HG02973 (cell line): ENCODE data around the gene BCR.

Source experiments
- ATAC-seq: cut with Tn5 transposase; IDR thresholded peaks from one replicate; pipeline ENCODE4 v1.9.1; 2021; ENCODE audit warnings: moderate library complexity; ENCODE audit not compliant: unreplicated experiment

The BCR gene

GRCh38 chr22:23272834-23273233 is 92.5 kb downstream of the BCR start:
- no peak for ATAC-seq

- ATAC-seq: no peak
Observed at GRCh38 chr22:23273445-23274145, 93.3 kb downstream of the BCR start.

GRCh38 chr22:23274146-23274526 is 93.8 kb downstream of the BCR start:
- ATAC-seq: no peak

DNA sequence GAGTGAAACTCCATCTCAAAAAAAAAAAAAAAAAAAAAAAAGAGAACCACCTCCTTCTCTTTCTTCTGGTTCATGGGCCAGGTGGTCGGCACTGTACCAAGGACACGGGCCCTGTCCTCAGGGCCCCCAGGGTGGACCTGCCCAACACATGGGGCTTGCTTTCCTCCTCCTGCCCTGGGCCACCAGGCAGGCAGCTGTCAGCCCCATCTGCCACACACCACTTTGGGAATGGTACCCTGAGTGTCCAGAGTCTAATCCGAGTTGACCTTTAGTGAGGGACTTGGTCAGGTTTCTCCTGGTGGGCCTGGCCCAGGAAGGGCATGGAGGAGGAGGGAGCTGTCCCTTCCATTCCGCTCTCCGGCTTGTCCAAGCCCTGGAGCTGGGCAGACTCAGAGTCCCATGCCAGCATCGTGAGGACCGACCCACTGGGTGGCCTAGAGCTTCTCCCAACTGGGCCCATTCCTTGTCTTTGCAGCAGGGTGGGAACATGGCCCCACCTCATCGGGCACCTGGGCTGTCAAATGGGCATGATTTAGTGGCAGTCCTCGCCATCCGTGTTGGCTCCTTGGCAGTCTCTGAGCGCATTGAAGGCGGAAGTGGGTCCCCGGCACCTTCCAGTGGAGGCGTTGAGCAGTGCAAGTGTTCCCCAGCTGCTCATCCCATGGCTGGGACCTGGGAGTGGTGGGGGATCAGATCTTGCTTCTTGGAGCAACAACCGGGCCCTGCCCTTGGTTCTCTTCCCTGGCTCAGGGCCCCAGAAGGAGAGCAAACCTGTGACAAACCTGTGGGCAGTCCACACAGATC is 94.8 kb downstream of the BCR start:
- ATAC-seq: no peak

DNA sequence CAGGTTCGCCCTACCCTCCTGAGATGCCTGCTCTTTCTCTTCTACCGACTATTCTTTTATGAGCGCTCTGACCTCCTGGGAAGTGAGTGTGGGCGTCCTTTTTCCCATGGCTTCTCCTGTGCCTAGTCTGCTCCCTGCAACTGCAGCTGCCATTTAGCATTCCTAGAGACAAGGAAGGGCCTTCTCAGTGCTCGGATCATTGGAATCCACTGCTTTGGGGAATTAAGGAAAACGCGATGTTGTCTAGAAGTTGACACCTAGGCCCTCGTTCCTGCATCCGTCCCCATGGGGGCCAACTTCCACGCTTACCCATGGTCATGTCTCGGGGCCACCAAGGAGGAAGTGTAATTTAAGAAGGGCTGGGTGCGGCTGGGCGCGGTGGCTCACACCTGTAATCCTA is 95.4 kb downstream of the BCR start:
- no peak for ATAC-seq

- ATAC-seq: no peak
Observed at GRCh38 chr22:23276656-23277582, 96.6 kb downstream of the BCR start.

DNA sequence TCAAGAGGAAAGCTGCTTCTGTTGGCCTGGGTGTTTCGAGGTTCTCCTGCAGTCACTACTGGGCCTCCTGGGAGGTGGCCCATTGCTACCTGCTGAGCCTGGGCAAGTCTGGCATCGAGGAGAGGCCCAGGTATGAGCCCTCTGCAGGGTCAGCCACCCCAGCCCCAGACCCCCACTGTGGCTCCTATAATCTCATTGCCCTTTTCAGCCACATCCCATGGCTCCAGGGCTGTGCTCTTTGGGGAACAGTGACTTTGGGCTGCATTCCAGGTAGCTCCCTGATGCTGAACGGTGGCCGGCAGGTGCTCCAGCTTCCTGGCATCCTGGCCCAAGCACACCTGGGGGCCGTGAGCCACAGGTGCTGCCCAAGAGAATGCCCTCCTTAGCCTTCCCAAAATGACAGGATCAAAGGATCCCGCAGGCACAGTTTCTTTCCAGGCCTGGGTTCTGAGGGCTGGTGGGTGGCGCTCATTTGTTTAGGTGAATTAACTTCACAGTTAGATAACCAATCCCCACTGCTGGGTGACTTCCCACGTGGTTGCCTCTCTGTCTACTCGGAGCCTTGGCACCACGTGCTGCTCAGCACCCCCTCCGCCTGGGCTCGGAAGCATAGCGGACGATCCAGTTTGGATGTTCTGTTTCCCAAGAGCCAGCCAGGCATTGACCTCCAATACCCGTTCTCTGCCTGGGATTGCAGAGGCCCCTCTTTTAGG is 97.4 kb downstream of the BCR start:
- ATAC-seq: no peak

DNA sequence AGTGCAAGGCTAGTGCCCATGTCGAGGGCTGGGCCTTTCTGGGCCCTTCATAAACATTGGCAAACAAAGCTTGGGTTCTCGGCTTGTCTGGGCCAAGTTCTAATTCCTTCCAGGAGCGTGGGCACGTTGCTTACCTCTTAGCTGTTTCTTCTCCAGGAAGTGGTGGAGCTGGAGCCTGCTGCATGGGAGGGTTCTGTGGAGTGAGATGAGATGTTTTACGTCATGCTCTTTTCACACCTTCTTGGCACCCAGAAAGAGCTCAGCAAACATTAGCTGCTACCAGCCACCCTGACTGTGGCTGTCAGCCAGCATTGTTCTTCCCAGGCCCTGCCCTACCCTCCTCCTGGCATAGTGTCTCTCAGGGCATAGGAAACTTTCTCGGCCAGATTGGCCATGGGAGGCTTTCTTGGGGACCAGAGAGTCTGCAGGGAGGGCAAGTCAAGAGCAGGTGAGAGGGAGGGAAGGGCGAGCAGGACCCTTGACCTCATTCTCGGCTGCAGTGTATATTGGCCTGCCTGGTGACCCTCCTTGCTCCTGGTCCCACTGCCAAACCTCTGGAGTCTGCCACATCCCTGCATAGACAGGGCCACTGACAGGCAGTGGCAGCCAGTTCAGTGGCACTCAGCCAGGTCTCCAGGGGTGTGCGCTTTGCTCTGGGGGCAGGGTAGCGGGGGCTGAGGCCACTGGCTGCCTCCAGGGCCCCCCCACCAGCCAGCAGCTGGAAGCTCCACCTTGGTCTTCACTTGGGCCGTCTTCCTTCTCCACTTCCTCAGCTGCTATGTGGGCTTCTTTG is 98.8 kb downstream of the BCR start:
- no peak for ATAC-seq

- no peak for ATAC-seq
Observed at GRCh38 chr22:23279781-23280180, 99.5 kb downstream of the BCR start.

- no peak for ATAC-seq
Observed at GRCh38 chr22:23280356-23281052, 100.2 kb downstream of the BCR start.

DNA sequence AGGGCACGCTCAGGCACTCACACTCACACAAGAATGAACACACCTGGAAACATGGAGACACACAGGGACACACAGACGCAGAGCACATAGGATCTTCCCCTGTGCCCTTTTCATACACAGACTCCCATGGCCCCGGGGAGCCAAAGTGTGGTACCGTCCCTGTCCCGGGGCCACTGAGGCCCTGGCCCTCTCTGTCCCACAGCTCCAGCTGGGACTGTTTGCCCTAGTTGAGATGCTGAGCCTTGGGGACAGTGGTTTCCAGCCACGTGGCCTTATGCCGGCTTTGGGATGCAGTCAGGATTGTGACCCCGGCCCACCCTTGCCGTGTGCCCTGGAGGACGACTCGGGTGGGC is 100.7 kb downstream of the BCR start:
- no peak for ATAC-seq

DNA sequence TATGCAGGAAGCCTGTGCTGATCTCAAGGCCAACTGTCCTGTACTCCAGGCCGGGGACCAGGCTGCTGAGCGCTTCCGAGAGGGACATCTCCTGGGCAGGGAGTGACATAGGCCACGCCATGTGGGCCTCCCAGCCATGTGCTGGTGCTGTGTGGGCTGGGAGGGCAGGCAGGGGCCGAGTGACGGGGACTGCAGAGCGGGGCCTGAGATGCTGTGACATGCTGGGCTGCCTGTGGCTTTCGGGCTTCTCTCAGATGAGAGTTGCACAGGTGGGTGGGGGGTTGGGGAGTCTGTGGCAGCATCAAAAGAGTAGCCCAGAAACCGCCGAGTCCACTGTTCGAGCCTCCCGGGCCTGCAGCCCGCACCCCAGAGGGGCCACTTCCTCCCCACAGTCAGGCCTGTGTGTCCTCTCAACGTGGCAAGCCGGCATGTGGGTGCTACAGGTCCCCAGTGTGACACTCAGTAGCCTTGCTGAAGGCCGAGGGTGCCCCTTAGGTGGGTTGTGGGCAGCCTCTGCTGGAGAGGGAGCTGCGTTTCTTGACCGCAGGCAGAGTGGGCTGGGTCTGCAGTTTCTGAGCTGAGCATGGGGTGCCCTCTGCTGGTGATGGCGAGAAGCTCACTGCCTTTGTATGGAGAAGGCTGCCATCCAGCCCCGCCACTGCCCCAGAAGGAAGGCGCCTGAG is 101.2 kb downstream of the BCR start:
- no peak for ATAC-seq

DNA sequence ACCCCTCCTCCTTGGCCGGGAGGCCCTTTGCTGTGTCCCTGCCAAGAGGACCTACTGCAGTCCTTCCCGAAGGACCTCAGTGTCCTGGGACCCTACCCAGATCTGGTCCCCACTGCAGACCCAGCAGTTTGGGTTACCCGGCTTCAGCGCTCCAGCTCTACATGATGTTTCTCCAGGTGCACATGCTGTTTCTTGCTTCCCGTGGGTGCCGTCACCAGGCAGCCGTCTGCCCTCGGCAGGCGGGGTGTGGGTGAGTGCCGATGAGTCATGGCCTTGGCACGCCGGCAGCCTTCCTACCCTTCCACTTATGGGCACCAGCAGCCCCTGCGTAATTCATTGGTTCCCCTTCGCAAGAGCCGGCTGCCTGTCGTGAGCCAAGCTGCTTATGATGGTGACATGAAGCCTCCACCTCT is 101.8 kb downstream of the BCR start:
- ATAC-seq: no peak

DNA sequence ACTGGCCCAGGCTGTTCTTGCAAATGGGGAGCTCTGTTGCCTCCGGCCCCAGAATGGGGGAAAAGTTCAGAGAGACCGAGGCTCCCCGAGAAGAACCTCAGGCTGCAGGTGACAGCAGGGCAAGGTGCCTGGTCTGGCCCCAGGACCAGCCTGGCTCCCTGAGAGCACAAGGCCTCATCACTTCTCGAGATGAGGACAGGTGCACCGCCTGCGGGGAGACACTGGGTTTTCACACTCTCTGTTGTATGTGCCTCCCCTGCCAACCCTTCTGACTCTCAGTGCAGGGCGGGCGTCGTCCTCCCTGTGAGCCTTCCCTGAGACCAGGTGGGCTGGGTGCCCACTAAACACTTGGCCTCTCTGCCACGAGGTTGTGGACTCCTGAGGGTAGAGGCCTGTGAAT is 102.2 kb downstream of the BCR start:
- no peak for ATAC-seq

DNA sequence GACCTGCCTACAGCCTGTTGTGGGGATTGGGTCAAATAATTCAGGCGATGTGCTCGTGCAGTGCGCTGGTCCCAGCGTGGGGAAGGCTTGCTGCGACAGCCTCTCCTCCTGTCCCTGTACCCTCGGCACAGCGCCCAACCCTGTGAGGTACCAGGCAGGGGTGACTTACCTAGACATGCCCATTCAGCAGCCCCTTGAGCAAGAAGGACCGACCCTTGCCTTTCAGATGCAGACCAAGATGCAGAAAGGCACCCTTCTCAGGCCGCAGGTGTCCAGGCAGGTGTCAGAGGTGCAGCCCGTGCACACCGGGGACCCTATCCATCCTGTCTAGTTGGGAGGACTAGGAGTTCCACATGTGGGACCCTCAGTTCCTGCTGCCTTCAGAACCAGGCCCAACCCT is 102.7 kb downstream of the BCR start:
- ATAC-seq: no peak

- ATAC-seq: no peak
Observed at GRCh38 chr22:23283591-23284503, 103.5 kb downstream of the BCR start.

DNA sequence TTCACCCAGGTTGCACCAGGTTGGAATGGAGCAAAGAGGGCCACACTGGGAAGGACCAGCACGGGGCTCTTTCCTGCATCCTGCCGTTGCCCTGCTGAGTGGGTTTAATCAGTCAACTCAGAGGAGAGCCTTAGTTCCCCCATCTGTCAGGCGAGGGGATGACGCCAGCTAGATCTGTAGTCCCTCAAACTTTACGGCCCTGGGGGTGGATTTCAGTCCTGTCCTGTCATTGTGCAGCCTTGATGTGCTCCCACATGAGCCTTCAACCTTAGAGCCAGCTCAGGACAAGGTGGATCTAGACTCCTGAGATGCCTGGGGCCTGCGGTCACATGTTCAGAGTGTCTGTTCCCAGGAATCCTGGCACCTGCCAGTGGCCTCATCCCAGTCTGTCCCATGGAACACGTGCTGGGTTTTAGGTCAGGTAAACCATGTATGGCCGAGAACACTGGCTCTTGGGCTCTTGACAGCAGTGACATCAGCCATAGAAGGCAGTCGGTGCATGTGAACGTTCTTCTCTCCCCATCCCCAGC is 104.3 kb downstream of the BCR start:
- ATAC-seq: no peak

GRCh38 chr22:23285236-23285635 is 104.9 kb downstream of the BCR start:
- no peak for ATAC-seq
